Activated CD8-positive, alpha-beta memory T cell treated with anti-CD3 and anti-CD28 coated beads, Interleukin-2, amount 50 U/mL, for 1 hour (primary cell): ENCODE measurements around the gene FSTL4.

Experiments
- DNase-seq: peaks from one replicate; pipeline ENCODE4 v3.0.0-alpha.2; 2020; ENCODE audit errors: extremely low read depth

Gene FSTL4

DNA sequence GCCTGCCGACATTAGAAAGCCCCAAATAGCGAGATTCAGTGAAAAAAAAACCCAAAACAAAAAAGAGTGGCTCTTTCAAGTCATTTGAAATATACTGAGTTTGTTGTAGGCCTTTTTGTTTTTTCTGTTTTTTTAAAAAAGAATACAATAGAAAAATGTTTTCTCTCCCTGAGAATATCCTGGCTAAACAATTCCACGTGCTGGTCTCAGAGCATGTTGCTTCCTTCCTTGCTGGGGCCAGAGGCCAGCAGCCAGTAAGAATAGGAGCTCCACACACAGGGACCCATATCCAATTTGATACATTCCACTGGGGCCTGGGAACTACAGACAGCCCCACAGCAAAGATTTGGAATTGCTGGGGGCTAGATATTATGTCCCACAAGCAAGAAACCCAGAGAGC, 369.1 kb downstream of the FSTL4 start:
- DNase-seq, result no peak

DNA sequence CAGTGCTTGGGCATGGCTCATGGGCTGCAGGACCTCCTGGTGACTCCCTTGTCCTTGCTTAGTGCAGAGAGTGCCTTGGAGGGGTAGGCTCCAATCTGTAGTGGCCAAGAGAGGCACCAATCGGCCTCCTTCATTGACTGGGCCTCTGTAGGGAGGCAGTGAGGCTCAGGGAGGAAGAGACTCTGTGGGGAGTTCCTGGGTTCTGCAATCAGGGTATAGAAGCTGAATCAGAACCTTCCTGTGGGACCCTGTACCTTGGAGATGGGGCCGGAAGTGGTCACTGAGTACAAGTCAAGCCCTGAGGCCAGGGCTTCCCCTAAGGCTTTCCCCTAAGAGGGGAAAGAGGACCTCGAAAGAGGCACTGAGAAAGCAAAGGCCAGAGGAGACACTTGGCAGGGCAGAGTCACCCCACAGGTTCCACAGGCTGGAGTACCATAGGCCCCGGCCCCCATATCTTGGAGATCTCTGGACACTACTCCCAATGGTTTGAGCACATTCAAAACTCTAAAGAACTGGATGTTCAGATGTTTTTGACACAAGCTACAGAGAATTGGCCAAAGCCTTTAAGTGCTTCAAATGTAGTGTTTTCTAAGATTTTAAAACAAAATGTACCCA, 370.0 kb downstream of the FSTL4 start:
- no peak for DNase-seq

DNA sequence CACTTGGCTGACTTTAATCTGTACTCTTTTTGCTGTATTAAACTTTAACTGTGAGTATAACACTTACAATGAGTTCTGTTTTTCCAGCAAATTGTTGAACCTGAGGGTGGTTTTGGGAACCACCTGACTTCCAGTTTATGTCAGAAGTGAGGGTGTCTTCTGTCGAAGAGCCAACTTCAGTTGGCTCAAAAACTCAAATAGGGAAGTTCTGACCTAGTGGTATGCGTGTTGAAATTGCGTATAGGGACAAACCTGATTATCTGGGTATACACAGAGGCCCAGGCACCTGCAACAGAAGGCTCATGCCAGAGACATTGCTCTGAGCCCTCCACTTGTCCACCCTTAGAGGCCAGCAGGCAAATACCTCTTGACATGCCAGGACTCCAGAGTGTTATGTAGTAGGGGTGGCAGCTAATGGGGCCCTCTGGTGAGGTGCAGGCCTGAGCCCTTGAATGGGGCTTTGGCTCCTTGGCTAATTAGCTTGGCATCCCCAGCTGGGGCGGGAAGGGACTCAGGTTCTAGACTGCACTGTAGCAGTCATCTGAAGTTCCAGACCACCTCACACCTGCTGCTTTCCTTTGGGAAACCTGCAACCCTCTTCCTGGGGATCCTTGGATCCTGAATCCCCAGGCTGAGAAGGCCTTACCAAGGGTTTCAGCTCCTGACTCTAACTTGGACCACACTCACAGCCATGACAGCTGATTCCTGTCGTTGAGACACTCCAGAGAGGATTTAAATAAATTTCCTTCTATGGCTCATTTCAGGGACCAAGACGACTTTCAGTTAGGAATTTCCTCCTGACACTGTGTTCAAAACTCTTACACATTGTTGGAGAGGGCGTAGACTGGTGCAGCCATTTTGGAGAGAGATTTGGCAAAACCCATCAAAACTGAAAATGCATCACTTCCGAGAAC, 370.9 kb downstream of the FSTL4 start:
- DNase-seq, result no peak

DNA sequence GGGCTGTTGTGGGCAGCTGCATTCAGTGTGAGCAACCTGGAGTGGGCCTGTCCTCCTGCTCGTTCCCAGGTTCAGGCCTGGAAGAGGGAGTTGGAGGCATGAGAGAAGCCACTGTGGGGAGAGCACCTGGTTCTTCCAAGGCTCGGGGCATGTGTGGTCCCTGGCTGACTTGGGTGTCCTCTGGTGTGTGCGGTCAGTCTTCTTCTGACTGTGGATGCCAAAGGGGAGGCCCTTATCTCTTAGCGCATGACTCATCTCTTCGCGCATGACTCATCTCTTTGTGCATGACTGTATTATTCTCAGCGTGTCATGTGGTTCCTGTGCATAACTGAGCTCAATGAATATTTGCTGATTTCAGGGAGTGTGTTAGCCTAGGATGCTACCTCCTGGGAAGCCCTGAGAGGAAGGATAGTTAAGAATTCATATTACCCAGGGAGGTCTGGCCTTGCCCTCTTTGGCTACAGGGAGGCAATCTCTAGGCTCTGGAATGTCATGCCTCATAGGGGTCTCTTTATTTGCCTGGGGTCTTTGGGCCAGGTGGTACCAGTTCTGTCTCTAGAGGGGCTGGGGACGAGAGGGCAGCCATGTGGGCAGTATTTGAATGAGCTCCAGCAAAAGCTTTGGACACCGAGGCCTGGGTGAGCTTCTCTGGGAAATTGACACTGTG, 371.8 kb downstream of the FSTL4 start:
- no peak for DNase-seq

DNA sequence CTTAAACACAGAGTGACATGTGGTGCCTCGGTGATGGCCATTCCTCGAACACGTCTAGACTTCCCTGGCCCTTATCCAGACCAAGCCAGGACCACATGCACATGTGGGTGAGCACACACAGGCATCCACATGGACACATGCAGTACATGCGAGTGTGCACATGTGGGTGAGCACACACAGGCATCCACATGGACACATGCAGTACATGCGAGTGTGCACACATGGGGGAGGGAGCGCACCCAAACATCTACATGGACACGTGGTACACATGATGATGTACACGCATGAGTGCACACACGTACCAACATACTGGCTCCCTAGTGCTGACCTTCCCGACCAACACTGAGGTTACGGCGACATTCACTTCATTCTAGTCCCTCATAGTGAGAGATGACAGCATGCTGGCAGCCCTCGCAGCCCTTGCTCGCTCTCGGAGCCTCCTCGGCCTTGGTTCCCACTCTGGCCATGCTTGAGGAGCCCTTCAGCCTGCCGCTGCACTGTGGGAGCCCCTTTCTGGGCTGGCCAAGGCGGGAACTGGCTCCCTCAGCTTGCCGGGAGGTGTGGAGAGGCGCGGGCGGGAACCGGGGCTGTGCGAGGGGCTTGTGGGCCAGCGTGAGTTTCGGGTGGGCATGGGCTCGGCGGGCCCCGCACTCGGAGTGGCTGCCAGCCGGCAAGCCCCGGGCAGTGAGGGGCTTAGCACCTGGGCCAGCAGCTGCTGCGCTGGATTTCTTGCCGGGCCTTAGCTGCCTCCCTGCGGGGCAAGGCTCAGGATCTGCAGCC, 373.7 kb downstream of the FSTL4 start:
- no peak for DNase-seq

DNA sequence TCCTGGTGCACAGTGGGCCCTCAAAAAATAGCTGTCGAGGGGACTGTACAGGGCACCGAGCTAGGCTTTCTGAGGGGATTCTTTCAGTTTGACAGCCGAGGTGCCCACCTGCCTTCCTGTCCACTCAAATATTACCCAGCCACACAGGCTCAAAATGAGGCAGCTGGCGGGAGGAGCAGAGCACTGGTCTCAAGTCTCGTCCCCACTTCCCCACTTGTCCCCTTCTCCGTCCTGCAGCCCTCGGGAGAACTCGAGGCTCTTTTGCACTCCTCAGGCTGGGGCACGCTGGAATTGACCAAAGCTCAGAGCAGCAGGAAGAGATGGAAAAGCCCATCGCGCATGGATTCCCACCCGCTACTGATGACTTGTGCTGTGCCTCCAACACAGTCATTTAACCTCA, 375.4 kb downstream of the FSTL4 start:
- DNase-seq, result no peak

DNA sequence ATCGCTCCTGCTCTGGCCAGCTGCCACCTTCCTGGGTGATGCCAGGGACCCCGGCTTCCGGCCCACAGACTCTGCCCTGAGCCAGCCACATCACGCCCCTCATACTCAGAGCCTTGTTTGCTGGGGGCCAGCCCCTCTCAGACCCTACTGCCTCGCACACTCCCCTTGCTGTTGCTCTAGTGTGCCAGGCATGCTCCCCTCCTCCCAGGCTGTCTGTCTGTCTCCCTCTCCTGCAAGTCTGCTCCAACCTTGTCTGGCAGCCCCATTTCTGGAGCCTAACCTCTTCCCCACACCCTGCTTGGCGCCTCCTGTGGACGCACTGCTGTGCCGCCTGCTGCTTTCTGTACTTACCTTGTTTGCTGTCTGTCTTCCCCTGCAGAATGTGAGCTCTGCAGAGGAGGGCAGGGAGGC, 375.8 kb downstream of the FSTL4 start:
- no peak for DNase-seq

DNA sequence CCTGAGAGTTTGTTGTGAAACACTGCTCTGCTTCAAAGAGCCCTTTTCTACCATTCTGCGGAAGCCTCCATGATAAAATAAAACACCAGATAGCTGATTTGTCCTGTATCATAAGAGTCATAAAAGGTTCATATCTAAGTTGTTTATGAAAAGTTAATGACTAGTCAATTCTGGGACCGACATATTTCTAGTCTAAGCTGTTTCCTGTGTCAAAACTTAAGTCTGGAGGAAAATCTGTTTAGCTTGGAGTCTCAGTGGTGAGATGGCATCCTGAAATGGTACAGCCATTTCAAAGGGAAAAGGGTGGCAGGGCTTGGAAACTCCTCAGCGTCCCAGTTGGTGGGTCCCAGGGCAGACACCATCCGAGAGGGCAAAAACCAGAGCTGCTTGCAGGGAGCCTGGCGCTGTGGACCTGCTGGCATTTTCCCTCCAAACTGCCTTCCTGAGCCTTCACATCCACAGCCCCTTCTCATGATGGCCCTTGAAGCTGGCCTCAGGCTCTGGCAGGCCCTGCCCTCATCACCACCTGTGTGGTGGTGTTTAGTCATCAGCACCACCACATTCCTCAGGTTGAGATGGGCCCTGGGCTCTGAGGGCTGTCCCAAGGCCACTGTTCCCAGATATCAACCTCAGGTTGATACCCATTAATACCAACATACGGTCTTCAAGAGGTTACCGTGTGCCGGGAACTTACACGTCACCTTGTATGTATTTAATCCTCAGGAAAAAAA, 376.5 kb downstream of the FSTL4 start:
- no peak for DNase-seq

DNA sequence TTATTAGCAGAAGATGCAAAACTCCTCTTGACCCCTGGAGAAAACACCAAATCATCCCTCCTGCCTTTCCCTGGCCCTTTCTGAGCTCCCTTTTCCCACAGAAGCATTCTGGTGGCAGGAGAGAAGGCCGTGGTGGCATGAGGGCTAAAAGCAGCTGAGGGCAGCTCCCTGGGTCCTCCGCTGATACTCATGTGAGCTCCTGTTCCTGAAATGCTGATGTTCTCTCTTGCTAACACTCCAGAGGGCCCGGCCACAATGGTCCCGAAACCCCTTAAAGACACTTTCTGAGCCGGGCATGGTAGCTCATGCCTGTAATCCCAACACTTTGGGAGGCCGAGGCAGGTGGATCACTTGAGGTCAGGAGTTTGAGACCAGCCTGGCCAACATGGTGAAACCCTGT, 377.4 kb downstream of the FSTL4 start:
- no peak for DNase-seq

DNA sequence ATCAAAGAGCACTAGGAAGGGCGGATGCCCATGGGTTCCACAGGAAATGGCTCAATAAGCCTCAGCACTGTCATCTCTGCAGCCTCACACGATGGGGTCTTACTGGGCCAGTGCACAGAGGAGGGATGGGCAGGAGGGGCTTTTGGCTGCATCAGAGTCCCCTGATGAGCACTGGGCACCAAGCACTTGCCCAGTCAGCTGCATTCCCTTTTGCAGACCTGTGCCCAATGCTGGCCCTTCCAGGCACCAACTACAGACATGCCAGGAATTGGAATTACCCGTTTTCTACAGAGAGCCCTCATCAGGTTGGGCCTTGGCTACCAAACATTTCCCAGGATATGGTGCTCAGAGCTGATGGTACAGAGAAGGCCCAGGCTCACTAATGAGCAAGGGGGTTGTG, 378.1 kb downstream of the FSTL4 start:
- DNase-seq, result no peak

DNA sequence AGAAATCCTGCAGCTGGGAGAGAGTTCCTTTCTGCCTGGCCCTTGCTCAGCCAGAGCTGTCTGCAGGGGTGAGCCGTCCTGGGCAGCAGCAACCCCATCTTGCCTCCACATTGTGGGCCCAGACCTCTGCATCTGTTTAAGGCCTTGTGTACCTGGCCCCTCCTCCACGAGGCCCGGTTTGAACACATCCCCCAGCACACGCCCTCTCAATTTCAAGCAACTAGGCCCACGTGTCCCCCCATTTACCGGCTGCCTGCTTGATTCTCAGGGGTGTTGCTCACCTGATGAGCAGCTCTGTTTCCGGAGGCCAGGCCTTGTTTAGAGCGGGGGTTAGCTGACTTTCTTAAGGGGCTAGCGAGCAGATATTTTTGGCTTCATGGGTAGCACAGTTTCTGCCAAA, 378.7 kb downstream of the FSTL4 start:
- no peak for DNase-seq

DNA sequence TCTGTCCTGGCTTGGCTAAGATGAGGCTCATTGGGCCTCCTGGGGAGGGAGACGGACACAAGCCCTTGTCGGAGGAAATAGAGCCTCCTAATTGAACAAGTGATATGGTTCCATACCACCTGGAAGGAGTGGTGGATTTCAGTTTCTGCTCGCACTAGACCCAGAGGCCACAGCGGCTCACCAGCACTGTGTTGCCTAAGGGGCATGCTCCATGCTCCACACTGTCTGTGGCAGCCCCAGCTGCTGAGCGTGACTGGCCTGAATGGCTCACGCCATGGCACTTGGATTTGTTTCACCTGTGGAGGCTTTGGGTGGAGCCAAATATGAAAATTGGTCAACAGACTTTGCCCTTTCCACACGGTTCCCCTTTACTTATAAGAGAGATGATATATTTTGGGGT, 379.4 kb downstream of the FSTL4 start:
- no peak for DNase-seq

DNA sequence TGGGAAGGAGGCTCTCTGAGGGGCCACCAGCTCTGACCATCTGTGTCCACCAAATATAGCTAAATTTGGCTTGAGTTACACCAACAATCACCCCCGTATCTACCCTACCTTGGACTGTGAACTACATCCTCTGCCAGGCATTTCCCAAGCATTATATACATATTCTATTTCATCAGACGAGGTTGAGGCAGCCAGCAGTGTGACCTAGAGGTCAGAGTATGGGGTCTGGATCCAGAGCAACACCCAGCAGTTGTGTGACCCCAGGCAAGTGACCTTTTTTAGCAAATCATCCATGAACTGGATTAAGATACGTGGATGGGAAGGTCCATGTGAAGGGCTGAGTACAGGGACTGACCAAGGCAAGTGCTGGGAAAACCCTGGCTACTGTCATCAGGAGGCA, 379.9 kb downstream of the FSTL4 start:
- no peak for DNase-seq

DNA sequence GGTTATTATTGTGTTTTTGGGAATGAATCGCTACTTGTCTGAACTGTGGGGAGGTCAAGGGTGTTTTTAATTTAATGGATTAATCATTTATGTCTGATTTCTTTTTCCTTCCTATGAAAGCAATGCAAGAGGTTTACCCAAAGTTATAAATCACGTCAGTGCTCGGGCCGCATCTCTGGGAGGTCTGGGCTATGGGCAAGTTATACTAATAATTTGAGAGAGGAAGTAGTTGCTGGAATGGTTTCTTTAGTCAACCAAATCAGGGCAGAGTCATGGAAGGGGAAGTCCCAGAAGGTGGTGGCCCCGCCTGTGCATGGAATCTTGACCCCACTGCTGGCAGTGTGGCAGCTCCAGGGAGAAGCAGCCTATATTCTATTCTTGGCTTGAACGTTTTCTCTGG, 380.3 kb downstream of the FSTL4 start:
- no peak for DNase-seq

DNA sequence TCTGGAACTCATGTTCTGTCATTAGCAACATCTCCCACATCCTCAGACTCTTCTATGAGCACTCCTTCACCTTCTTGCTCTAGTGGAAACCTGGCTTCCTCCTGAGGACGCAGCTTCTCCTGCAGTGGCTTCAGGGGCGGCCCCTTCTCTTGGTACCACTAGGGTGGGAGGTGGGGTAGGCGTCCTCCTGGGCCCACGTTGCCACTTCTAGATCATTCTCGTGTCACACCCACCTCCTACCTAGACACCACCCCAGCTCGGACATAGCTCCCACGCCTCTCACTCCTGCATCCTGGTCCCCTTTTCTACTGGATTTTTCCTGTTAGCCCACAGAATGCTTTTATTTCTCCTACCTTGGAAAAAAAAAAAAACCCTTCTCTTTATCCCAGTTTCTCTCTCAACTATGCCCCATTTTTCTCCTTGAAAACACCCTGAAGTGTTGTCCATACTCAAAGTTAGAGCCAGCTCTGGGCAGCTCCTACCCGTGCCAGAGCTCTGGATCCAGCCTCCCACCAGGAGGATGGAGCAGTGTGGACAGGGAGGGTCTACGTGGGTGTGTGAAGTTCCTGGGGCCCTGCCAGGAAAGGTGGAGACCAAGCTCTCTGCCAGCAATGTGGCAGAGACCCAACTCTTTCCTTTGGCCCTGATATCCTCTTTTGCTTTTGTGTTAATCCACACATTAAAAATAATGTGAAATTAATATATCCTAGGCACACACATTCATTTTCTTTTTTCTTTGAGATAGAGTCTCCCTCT, 381.3 kb downstream of the FSTL4 start:
- no peak for DNase-seq

DNA sequence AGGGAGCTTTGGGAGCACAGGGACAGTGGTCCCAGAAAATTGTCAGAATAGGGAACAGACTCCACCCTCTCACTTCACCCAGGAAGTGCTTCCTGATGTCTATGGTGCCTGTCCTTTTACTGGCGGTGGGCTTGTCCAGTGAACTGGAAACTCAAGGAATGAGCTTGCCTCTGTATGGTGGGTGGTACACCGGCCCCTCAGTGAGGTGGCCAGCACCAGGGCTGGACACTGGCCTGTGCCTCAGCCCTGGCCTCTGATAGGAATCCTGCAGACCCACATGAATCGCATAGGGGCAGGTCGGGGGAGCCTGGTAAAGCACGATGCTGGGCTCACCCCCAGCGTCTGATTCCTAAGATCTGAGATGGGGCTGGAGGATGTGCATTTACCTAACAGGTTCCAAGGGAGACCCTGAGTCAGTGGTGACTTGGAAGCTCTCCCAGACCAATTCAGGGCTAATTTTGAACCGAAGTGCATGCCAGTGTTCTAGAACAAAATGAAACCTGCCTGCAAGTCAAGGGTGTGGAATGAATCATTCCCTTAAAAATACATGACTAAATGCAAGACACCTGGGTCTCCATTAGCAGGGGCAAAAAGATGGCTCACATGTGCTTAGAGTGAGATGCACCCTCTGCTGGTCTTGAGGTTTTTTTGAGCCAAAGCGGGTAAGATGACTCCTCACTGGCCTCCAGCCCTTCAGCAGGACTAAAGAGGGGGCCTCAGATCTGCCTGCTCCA, 382.2 kb downstream of the FSTL4 start:
- no peak for DNase-seq

DNA sequence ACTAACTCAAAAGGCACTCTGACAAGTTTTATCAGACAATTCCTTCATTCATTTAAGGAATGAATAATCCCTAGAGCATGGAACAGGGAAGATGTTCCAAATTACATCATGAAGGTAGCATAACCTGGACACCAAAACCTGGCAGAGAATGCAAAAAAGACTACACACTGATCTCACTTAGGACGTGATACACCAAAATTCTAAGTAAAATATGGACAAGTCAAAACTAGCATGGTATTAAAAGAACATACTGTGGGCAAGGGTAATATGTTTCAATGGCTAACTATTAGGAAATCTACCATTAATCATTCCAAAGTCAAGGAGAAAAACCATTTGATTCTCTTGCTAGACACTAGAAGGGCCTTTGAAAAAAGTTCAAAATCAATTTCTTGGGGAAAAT, 384.0 kb downstream of the FSTL4 start:
- DNase-seq, result no peak

DNA sequence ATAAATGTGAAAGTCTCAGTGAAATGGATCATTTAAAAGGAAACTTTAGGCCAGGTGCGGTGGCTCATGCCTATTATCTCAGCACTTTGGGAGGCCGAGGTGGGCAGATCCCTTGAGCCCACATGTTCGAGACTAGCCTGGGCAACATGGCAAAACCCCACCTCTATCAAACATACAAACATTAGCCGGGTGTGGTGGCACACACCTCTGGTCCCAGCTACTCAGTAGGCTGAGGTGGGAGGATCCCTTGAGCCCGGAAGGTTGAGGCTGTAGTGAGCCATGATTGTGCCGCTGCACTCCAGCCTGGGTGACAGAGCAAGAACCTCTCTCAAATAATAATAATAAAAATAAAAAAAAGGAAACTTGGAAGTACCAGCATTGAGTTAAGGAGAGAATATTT, 384.4 kb downstream of the FSTL4 start:
- no peak for DNase-seq

DNA sequence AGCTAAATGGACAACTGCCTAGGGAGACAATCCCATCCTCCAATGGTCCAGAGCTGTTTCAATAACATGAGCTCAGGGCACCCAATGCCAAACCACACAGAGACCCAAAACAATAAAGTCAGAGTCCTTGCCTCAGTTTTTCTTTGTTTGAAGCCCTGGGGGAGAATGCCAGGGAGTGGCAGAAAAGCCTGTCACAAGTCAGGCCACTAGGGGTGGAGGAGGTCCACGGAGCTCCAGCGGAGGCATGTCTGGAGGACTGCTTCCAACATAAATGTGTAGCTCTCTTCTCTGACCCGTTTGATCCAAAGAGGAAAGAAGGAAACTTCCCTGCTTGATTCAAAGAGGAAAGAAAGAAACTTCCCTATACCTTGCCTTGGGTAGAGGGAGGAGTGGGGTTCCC, 385.3 kb downstream of the FSTL4 start:
- DNase-seq, result no peak

DNA sequence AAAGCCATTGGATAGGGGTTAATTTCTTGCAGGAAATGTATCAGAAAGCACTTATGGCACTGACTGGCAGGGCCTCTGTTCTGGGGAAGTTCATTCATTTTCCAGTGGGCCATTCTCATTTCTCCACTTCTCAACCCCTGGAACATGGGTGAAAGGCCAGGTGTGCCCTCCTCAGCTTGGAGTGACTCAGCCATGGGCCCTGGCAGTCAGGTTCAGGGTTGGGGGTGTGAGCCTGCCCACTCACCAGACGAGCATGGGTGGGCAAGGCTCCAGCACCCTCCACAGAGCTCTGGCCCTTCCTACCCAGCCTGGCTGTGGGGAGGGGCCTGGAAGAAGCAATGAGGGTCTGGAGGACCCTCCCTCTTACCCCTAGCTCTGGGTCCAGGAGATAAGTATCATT, 386.2 kb downstream of the FSTL4 start:
- DNase-seq, result no peak
